ENCODE results near the gene FHOD3.

GRCh38 chr18:36595818-36596215 is 298.3 kb downstream of the FHOD3 start:
- TF ChIP-seq, protein P1, sequence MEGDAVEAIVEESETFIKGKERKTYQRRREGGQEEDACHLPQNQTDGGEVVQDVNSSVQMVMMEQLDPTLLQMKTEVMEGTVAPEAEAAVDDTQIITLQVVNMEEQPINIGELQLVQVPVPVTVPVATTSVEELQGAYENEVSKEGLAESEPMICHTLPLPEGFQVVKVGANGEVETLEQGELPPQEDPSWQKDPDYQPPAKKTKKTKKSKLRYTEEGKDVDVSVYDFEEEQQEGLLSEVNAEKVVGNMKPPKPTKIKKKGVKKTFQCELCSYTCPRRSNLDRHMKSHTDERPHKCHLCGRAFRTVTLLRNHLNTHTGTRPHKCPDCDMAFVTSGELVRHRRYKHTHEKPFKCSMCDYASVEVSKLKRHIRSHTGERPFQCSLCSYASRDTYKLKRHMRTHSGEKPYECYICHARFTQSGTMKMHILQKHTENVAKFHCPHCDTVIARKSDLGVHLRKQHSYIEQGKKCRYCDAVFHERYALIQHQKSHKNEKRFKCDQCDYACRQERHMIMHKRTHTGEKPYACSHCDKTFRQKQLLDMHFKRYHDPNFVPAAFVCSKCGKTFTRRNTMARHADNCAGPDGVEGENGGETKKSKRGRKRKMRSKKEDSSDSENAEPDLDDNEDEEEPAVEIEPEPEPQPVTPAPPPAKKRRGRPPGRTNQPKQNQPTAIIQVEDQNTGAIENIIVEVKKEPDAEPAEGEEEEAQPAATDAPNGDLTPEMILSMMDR (IDR thresholded peaks at IDR 0.05), result no peak
- no peak for TF ChIP-seq POLR2AphosphoS5 (IDR thresholded peaks at IDR 0.05; ENCODE audit: low read depth, low read length)
- TF ChIP-seq, protein P2, sequence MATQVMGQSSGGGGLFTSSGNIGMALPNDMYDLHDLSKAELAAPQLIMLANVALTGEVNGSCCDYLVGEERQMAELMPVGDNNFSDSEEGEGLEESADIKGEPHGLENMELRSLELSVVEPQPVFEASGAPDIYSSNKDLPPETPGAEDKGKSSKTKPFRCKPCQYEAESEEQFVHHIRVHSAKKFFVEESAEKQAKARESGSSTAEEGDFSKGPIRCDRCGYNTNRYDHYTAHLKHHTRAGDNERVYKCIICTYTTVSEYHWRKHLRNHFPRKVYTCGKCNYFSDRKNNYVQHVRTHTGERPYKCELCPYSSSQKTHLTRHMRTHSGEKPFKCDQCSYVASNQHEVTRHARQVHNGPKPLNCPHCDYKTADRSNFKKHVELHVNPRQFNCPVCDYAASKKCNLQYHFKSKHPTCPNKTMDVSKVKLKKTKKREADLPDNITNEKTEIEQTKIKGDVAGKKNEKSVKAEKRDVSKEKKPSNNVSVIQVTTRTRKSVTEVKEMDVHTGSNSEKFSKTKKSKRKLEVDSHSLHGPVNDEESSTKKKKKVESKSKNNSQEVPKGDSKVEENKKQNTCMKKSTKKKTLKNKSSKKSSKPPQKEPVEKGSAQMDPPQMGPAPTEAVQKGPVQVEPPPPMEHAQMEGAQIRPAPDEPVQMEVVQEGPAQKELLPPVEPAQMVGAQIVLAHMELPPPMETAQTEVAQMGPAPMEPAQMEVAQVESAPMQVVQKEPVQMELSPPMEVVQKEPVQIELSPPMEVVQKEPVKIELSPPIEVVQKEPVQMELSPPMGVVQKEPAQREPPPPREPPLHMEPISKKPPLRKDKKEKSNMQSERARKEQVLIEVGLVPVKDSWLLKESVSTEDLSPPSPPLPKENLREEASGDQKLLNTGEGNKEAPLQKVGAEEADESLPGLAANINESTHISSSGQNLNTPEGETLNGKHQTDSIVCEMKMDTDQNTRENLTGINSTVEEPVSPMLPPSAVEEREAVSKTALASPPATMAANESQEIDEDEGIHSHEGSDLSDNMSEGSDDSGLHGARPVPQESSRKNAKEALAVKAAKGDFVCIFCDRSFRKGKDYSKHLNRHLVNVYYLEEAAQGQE (IDR thresholded peaks at IDR 0.05; ENCODE audit: insufficient read depth in 1 of 2, low read depth in 2 of 2, low read length in 1 of 2), result no peak

All from Panc1 (cell line).